ENCODE data around the gene DOHH.

DOHH gene

GRCh38 chr19:3441089-3441985, 59.1 kb downstream of the DOHH start:
- DNase-seq (ENCODE audit: low read depth) = no peak

Data from stromal cell of bone marrow (primary cell).